NCI-H1105 treated with DMSO at 0.1 percent for 48 hours (cell line): Measurements from ENCODE around the gene MRPL42.

Experiments used
- DNase-seq: peaks from one replicate; lab custom pipeline; 2025; lab: John Stamatoyannopoulos, UW

Gene MRPL42

DNA sequence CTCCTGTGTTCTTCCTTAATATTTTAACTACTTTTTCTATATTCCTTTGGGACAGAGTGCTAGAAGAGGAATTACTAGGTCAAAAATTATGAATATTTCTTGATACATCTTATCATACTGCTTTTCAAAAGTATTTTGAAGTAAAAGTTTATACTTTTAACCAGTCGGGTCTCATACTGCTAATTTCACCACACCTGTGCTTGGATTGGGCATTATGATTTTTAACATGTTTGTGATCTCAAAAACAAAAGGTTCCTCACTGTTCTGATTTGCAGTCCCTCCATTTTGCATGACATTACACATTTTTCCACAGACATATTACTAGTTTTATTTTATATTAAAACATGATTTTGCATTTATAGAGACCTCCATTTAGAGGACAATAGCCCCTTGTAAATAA, 32.9 kb downstream of the MRPL42 start:
- no peak for DNase-seq

DNA sequence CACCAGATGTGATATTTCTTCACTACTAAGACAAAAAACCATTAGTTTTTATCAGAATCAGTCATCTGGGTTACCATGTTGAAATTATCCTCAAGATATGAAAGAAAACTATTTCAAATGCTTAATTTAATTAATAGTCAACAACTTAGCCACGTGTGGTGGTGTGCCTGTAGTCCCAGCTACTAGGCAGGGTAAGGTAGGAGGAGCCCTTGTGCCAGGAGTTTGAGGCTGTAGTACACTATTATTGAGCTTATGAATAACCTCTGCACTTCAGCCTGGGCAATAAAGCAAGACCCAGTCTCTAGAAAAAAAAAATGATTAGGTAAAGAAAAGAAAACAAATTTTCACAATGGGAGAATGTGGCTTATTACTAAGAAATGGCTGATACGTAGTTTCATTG, 33.4 kb downstream of the MRPL42 start:
- DNase-seq = no peak

DNA sequence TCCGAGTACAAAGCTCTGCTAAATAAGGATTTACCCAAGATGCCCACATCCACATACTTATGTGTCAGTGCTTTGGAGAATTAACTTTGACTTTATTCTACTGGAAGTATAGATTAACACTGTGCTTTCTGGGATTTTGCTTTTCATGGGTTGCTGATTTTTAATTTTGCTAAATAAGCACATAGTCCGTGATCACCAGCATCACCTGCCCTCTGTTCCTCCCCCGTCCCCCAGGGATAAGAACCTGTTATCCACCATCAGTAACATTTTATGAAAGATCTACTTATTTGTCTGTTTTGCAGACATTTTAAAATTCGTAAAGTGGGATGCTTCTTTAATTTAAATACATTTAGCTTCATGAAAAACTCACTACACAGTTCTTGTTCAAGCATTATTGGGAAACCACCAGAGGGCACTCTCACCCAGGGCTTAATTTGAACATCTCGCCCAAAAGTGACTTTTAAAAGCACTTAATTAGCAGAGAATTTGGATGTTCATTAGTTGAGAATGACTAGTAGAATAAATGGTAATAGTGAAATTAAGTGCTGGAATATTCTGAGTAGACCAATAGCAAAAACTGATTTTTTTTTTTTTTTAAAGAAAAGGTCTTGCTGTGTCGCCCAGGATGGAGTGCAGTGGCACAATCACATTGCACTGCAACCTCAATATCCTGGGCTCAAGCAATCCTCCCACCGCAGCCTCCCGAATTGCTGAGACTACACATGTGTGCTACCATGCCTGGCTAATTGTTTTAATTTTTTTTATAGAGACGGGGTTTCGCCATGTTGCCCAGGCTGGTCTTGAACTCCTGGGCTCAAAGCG, 35.7 kb downstream of the MRPL42 start:
- DNase-seq = peak; percentile 22

DNA sequence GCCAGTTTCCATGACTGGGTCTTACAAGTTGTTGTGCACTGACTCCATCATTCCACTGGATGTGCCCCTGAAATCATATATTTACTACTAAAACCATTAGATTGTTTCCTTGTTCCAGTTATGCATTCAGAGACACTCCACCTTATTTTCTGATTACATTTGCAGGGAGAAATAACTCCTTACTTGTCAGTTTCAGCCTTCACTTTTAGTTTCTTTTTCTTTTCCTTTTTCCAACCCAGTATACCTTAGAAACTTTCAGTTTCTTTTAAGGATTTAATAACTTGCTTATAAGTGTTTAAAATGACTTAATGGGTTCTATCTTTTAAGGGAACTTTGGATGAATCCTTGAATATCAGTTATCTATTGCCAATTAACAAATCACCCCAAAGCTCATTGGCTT, 39.9 kb downstream of the MRPL42 start:
- no peak for DNase-seq

DNA sequence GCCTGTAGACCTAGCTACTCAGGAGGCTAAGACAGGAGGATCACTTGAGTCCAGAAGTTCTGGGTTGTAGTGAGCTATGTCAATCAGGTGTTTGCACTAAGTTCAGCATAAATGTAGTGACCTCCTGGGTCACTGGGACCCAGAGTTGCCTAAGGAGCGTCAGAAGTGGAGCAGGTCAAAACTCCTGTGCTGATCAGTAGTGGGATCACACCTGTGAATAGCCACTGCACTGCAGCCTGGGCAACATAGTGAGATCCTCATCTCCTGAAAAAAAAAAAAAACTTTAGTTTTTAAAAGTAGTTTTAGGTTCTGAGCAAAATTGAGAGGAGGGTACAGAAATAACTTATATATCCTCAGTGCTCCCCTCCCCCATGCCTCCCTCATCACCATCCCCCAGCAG, 42.2 kb downstream of the MRPL42 start:
- no peak for DNase-seq

DNA sequence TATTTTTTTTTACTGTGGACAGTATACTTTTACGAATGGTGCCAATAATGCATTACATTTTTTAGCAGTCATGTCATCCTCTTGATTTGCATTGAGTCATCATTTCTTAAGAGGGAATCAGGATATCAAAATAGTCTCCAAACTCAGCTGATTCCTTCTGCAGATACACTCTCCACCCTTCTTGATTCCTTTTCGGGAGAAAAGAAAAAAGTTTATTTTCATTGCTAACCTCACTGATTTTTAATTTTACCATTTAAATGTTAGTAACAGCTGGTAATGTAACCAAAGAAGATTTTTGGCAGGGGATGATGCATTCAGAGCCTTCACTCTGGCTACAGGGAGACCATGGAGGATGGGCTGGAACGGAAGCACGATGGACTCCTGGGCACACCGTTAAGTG, 47.5 kb downstream of the MRPL42 start:
- DNase-seq = no peak

DNA sequence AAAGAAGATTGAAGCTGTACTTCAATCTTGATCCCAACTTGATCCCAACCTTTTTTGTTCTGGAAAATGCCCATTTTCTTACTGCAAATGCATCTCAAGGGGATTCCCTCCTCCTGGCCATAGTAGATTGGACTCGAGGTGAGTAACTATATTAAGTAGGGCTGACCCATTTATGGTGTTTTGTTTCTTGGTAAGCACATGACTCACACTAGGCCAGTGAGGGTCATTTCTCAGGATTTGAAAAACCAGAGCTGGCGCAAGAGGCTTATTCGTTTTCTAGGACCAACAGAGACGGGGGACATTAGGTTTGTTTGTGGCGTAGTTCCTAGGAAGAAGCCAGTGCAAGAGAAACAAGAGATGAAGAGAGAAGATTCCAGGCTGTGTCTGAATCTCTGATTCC, 51.4 kb downstream of the MRPL42 start:
- DNase-seq = no peak

DNA sequence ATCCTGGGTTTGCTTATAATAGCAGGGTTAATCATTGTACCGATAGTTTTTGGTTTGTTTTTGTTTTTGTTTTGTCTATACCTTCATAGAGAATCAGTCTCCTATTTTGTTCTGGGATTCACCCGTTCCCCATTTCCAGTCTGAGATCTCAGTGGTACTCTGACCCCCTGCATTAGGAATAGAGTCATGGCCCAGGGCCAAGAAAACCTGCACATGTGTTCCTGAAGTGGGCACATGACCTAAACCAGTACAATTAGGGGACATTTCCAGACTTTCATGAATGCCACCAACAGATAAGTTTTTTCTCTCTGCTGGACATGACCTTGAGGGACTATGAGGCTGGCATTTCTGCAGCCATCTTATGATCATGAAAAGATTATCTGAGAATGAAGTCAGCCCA, 52.5 kb downstream of the MRPL42 start:
- DNase-seq = no peak

DNA sequence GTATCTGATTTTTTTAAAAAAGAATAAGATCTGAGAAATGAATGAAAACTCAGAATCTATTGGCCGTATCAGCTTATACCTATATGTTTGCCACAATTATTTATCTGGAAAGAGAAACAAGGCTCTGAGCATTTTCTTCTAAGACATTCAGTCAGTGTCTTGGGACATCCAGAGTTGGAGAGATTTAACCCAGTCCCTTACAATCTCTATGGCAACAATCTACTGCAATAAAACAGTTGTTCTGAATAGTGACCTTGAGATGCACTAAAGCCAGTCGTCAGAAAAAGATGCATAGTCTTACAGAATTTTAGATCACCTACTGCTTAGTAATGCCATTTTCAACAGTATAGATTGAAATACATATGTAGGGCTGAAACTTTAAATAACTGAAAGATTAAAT, 53.1 kb downstream of the MRPL42 start:
- DNase-seq = no peak

DNA sequence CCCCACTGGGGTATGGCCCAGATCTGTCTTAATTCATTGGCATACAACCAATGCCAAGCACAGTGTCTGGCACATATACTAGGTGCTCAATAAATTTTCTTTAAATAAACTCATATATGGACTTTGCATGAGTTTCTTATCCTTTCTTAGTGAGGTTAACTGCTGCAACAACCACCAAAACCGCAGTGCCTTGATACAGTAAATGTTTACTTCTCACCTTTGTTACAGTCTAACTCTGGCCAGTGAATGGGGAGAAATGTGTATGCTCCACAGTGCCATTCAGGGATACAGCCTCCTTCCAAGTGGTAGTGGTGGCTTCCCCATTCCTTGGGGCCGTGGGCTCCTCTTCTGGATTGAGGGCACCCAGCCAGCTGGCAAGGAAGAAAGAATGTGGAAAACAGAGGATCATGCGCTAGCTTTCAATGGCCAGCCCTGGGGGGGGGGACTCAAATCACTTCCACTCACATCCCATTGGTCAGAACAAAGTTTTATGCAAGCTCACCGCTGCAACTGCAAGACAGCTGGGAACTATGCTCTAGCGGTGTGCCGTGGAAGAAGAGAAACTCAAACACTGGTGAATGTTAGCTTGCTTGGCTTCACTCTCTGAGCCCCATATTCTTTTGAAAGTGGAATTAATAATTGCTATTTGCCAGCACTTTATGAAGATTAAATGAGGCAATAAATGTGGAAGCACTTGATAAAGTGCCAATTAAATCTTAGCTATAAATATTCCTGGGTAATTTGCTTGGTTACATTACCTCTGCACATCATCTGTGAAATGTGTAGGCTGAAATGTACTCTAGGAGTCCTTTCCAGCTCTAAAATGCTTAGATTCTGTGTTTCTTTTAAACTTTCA, 54.1 kb downstream of the MRPL42 start:
- DNase-seq = peak; percentile 22

DNA sequence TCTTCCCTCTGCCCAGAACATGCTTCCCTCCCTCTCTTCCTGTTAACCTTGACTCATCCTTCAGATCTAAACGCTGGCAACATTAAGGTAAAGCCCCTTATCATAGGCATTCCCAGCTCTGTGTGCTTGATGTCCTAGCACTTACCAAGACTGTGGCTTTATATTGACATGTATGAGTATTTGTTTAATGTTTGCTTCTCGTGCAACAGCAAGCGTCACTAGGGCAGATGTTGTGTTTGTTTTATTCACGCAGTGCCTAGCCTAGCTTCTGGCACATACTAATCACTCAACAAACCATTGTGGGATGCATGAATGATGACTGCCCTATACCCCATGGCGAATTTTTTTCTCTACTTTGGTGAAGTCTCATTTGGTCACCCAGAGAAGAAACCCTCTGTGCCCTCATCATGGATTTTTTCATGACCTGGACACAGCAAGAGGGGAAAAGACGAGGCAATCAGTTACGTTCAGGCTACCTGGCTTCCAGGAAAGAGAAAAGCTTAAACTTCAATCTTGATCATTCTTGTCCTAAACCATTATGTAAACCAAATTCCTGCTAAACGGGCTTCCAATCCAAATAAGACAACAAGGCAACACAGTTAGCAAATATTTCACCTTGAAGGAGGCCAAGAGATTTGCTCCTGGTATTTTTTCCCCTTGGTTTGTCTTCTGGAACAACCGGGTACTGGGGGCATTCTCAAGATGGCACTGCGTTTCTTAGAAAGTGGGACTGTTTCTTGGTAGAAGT, 57.2 kb downstream of the MRPL42 start:
- no peak for DNase-seq

DNA sequence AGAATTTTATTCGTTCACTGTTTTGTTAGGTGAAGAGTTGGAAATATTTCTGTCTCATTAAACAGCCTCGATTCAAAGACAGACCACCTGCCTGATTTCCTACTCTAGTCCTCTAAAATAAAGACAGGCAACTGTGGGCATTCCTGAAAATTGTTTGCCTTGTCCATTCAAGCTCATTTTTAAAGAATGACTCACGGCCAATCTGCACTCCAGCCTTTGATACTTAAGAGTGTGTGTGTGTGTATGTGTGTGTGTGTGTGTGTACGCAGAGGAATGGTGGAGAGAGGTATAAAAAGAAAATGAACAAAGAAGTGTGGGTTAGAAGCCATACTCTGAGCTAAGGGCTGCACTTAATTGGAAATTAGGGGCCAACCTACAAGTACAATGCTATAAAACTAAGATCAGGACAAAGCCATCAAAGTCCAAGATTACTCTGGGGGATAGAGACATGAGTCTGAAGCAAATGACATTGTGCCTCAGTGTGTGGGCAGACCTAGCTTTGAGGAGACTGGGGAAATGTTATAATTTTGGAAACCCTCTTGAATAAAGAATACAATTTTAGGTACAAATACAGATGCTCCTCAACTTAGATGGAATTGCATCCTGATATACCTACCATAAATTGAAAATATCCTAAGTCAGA, 59.6 kb downstream of the MRPL42 start:
- no peak for DNase-seq

DNA sequence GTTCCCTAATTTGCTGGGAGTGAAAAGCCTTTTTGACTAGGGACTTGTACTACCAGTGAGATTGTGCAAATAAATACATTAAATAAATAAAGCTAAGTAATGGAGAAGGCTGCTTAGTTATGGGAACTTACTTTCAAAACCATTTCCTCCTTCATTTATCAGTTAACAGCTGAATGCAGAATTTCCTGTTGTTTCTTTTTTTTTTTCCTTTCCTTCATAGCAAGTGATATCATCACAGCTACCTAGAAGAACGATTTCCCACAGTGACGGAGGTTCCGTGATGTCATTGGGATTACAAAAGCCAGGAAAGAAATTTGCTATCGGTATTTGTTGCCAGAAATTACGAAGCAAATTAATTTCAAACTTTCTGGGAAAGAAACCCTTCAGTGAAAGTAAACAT, 63.0 kb downstream of the MRPL42 start:
- DNase-seq = no peak

DNA sequence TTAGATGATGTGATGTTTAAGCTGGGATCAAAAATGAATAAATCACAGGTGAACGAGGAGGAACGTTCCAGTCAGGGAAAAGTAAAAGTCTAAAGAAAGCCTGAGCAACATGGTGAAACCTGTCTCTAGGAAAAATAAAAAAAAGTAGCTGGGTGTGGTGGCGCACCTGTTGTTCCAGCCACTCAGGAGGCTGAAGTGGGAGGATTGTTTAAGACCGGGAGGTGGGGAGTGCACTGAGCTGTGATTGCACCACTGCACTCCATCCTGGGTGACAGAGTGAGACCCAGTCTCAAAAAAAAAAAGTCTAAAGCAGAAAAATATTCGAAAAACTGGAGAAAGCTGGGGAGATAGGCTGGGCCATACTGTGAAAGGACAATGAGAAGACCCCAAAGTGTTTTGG, 66.0 kb downstream of the MRPL42 start:
- DNase-seq = no peak

DNA sequence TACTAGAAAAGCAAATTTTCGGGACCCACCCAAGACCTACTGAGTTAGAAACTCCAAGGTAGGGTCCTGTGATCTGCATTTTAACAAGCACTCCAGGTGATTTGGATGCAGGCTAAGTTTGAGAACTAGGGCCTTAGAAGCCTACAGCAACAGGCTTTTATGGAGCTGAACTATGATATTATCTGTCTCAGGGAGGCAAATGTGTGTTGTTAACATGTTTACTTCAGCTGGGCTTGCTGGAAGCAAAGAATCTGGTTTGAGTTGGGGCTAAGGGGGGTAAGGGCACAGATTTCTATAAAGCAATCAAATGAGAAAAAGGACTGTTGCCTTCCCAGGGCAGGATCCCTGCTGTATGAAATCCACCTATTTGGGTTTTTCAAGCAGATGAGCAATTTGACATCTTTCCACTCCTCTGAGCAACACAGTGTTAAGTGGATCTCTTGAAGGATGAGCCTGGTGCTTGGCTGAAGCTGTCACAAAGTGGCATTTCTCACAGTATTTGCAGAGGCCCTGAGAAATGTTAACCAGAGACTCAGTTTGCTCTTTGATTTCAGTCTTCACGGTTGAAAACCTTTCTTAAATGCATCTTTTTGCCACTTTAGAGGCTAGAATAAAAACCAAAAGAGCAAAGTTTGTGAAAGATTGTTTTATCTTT, 68.9 kb downstream of the MRPL42 start:
- no peak for DNase-seq

DNA sequence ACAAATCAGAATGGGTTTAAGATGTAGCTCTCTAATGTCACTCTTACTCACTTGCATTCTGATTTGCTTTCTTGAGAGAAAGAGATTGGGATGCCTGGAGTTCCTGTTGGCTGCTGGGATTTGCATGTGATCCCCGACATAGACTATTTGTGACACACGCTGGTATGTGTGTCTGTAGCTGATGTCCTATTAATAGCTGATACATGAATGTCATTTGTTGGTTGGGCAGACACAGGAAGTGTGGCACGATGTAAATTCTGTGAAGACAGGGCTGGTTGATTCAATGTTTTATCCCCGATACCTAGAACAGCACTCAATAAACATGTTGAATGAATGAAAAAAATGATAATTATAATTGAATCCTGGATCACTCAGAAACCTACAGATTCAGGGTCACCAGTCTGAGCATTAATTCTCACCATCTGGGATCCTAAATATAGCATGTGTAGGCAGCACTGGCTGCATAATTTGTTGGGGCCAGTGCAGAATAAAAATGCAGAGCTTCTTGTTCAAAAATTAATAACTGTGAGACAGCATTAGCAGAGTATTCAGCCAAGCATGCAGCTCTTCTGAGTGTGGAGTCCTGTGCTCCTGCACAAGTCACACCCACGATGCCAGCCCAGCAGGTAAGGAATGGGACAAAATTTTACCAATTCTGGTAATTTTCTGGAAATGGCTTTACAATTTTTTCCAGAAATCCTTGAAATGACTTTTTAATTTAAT, 69.6 kb downstream of the MRPL42 start:
- DNase-seq = no peak

DNA sequence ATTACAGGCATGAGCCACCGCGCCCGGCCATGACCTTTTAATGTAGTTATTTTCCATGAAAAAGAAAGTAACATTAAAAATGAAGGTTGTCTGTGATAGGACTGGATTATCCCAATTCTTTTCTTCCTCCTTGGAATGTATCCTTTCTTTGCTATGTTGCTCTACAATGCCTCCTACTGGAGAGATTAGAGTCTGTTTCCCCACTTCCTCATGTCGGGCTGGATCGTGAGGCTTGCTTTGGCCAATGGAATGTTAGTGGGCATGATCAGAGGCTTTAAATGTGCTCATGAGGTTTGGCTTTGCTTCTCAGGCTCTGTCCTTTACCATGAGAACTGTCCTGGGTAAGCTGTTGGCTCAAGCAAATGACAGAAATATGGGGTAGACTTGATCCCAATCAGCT, 70.5 kb downstream of the MRPL42 start:
- no peak for DNase-seq

DNA sequence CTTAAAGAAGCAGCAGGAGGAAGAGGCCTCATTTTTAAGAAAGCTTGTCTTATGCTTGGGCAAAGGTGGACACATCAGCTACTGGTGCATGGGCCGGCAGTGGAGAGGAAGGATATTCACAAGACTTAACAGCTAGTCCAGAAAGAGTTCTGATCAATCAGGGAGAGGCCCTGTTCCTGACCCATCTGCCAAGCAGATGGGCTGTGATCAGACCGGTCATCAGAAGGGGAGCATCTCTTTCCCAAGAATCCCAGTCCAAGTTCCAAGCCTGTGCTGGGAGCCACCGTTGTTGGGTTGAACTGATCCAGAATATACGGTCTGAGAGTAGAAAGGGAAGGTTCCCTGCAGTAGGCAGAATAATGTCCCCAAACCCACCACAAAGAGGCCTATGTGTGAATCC, 72.5 kb downstream of the MRPL42 start:
- no peak for DNase-seq

DNA sequence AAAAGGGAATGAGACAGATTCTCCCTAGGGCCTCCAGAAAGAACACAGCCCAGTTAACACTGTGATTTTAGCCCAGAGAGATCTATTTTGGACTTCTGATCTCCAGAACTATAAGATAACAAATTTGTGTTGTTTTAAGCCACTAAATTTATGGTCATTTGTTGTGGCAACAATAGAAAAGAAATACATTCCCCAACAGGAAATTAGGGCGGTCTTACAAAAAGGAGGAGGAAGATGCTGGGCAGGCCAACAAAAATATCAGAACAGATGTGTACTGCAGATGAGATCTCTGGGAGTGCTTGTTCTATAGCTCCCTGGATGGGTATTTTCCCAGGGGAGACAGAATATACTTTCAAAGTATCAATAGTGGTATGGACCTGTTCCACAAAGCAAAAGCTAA, 73.2 kb downstream of the MRPL42 start:
- DNase-seq = no peak

DNA sequence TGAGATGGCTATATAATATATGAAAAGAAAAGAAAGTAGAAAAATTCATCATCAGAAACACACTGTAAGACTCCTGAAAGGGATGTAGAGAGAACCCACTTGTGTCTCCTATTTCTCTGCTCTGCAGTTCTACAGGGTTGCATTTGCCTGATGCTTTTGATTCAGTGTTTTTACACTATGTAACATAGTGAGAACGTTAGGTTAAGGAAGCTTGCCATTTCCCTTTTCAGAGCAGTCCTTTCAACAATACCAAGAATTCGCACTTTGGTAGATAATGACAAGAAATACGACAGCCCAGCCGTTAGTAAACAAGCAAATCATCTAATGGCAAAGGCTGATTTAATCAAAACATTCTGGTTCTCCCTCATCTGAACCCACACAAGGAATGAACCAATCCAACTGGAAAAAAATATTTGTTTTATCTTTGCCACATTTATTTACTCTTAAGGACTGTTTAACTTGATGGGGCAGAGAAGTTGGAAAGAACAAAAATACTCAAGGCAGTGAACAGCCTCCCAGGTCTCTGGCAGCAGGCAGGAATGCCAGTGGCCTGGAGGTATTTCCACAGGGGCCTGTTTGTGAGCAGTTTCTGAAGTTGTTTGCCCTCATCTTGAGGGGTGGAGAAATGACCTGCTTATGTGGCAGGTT, 74.4 kb downstream of the MRPL42 start:
- no peak for DNase-seq
